NAMALWA (cell line): Measurements from ENCODE around the gene UNC93A.
"Not testable (repeated sequence)": the region's sequence is repeated elsewhere in the genome, so short reads cannot be mapped to it uniquely, and the experiment has no call there.

Source experiments
- DNase-seq: peaks from one replicate; pipeline ENCODE4 v3.0.0-alpha.2; 2015; ENCODE audit warnings: low spot score

UNC93A gene

DNA sequence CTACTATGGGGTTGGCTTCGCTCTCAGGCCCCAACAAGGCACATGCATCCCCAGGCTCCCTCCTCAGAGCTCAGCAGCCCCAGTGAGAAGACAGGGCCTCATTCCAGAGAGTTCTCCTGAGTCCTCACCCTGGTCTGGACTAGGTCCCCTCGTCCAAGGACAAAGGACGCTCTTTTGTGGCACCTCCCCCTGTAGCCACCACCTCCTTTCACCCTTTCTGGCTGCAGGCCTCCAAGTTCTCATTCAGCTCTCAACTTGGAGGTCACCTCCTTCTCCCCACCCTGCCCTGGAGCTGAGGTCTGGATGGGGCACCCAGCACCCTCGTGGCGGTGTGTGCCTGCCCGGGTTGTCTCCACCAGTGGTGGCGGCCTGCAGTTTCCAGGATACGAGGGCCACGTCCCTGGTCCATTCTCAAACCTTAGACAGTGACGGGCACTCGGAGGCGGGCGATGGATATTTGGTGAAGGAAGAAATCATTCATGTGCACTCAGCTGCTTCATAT, 2.5 kb downstream of the UNC93A start:
- DNase-seq: no peak

DNA sequence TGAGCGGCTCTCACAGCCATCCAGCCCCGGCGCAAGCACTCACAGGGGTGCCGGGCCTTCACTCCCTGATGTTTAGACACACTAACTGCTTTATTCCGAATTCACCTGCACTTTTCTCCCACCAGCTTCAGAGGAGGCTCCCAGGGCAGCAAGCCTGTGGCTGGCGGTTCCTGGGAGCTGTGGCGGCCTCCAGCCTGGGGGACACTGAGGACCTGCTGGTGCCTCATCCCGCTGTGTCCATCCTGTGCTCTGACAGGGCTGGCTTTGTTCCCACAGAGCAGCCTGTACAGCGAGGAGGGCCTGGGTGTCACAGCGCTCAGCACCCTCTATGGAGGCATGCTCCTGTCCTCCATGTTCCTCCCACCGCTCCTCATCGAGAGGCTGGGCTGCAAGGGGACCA, 3.1 kb downstream of the UNC93A start:
- DNase-seq: no peak

DNA sequence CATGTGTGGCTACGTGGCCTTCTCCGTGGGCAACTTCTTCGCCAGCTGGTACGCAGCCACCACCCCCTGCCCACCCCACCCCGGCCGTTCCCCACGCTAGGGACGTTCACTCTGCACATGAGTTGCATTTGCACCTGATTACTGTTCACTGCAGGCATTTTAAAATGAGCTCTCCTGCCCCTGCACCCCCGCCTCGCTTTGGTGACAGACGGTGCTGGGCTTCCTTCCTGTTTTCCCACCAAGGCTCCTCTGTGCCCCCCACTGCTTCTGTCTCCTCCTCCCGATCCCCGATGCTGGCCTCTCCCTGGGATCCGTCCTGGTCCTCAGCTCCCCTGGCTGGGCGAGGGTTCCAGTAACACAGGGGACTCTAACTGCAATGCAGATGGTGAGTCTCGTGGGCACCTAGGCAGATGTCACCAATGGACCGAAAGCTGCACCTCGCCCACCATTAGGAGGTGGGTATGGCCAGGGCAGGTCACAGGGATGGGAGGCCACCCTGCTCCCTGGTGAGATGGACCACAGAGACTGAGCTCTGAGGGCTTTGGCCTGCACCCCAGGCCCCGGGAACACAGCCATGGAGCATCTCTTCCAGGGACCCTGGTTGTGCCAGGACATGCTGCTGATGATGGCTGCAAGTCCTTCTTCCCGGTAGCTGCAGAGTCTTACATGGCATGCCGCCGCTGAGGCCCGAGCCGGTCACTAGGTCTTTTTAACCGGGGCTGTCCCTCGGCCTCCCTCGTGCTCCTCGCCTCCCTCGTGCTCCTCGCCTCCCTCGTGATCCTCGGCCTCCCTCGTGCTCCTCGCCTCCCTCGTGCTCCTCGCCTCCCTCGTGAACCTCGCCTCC, 3.8 kb downstream of the UNC93A start:
- DNase-seq: no peak

DNA sequence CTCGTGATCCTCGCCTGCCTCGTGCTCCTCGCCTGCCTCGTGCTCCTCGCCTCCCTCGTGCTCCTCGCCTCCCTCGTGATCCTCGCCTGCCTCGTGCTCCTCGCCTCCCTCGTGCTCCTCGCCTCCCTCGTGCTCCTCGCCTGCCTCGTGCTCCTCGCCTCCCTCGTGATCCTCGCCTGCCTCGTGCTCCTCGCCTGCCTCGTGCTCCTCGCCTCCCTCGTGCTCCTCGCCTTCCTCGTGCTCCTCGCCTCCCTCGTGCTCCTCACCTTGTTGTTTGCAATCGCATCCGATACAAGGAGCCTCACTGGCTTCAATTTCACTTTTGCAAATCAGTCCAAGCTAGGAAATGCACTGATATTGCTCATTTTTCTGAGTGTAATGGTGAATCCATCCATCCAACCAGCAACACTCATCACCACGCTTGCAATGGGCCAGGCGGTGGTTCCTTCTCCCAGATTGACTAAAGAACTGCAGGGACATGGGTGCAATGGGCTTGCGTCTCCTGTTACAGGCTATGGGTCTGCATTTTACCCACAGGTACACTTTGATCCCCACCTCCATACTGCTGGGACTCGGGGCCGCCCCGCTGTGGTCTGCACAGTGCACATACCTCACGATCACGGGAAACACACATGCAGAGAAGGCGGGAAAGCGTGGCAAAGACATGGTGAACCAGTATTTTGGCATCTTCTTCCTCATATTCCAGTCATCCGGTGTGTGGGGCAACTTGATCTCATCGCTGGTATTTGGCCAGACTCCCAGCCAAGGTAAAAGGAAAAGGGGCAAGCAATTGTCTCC, 4.6 kb downstream of the UNC93A start:
- no peak for DNase-seq

DNA sequence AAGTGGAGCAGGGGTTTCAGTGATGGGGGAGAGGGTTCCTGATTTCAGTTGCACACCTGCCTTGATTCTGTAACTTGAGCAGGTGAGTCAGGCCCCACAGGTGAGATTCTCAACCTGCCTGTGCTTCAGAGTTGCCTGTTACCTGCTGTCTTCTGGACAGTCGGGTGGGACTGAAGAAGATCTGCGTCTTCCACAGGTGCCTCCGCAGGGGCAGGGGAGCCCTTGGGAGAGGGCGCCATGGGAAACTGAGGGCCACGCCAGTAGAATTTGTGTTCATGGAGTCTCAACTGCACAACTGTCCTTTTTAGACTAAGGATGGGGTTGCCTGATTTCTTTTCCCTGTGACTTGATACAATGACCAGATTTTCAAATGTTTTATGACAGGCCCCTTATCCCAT, 5.2 kb downstream of the UNC93A start:
- DNase-seq: no peak

DNA sequence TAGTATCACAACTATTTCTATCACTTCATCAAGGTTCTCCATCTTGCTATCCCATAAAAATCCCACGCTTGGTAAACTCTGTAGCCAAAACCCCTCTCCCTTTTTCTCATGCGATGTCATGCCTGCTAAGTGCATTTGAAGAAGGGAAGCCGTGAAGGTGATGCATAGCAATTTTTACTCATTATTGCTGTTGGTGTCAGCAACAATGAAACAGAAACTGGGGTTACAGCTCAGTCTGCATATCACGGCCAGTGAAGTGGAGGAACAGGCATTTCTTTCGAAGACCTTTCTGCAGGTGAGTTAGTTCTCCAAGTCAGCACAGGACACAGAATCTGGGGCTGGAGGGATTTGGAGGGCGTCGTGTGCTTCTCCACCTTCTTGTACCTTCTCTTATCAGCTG, 5.8 kb downstream of the UNC93A start:
- DNase-seq: no peak

DNA sequence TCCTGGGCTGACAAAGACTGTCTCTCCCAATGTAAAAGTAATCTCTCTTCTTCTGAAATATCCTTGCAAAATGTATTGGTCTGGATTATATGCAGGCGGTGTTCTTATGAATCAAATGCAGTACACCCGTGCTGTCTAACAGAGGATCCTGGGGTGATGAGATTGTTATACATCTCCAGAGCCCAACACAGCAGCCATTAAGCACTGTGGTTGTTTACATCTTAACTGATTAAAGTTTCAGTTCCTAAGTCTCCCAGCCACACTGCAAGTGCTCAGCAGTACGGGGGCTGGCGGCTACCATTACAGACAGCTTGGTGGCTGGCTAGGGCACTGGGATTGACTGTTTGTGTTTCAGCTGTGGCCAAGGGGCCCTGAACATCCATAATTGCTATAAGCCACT, 7.0 kb downstream of the UNC93A start:
- DNase-seq: no peak

DNA sequence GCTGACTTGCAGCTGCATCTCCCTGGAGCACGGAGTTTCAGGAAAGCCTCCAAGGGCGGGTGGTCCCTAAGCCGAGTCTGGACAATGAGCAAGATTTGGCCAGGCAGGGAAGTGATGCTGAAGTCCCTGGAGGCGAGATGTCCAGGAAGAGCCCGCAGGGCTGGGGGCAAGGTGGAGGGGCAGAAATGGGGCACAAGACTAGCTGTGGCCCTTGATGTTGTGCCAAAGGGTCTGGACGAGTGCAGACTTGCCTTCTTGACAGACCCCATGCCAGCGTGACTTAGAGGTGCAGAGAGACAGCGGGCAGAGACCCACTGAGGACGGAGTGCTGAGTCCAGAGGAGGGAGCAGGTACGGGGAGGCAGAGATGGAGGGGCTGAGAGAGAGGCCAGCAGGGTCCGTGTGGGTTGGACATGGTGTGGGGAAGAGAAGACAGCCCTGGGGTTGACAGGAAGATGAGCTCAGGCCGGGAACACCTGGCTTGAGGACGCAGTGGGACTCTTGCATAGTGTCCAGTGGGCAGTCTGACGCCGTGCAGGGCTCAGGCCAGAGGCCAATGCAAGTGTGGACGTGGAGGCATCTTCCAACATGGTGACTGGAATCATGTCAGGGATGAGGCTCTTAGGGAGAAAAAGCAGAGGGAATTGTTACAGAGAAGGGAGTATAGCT, 8.7 kb downstream of the UNC93A start:
- DNase-seq: no peak

DNA sequence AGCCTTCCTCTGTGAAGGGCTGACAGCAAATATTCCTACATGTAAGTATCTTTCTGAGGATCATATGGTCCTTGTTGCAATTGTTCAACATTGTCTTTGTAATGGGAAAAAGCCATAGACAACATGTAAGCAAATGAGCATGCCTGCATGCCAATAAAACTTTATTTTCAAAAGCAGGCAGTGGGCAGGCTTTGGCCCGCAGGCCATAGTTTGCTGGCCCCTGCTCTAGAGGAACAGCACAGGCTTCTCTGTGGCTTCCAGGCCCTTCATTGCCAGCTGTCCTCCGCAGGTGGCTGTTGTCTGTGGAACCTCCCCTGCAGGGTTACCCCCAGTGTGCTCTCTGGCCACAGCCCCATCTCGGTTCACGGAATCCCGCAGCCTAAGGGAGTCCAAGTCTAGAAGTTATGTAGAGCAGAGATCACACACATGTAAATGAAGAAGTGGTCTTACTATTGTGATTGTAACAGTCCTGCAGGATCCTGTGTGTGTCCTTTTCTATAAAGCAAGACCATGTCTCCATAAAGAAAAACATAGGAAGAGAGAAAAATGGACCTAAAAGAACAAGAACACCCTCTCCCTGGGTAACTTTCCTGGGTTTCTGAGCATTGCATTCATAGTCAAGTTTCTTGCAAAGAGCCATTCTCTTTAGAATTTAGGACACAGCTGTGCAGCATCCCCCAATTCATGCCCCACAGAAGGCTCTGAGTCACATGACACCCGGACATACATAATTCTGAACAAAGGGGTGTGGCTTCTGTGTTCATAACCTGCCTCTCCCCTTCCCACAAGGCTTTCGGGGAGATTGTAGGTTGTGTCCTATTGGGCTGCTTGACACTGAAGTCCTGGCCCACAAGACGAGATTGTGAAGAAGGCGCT, 10.0 kb downstream of the UNC93A start:
- DNase-seq: no peak

DNA sequence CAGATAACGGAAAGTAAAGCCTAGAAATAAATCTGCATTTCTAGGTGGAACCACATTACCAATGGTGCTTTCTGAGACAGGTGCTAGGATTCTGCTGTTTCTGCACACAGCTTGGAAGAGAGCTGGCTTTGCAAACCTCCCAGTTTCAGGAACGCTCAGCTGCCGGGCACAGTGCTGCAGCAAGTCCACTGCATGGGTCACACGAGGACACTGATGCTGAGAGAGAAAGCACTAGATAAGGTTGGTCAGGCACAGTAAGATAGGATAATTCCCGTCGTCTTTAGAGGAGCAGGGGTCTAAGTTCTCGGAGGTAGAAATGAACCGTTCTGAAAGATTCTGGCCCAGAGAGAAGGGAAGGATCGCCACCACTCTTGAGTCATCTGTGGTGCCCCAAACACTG, 11.0 kb downstream of the UNC93A start:
- no peak for DNase-seq

DNA sequence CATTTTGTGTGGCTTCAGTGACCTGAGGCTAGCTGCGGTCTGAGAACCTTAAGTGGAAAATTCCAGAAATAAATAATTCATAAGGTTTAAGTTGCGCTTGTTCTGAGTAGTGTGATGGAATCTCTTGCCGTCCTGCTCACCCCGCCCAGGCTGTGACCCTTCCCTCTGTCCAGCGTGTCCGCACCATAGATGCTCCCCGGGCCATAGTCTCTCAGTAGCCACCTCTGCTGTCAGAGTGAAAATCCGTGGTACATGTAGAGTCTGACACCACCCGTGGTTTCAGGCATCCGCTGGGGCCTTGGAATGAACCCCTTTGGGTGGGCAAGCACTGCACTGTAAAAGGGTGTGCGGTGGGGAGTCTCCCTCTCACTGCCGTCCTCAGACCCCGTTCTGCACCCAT, 11.7 kb downstream of the UNC93A start:
- DNase-seq: no peak

DNA sequence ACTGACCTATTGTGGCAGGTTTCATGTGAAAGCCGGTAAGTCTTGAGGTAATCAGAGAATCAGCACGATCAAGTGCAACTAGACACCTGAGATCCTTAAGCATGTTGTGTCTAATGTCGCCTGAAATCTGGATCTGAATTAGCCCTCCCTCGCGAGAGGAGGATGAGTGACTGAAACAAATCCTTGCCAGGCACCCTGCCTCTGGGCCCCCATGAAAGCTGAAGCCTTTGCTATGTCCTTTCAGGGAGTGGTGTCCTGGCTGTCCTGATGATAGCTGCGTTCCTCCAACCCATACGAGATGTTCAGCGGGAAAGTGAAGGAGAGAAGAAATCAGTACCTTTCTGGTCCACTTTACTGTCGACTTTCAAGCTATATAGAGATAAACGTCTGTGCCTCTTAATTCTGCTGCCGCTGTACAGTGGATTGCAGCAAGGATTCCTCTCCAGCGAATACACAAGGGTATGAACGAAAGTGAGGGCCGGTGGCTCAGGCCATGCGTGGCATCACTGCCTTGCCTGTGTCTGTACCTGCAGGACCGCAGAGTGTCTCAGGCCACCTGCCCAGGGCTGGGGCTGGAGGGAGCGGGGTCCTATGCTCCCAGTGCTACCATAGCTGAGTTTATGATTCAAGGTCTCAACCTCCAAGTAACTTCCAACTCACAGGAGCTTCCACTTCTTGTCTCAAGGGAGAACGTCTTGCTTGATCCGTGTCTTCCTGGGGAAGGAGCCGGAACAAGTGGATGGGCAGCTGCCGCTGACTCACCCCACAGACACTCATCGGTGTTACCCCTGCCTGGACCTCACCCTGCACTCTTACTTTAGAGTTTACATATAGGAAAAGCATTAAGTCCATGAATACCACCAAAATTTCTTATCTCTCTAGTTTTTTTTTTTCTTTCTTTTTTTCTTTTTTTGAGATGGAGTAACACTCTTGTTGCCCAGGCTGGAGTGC, 12.8 kb downstream of the UNC93A start:
- DNase-seq: no peak

DNA sequence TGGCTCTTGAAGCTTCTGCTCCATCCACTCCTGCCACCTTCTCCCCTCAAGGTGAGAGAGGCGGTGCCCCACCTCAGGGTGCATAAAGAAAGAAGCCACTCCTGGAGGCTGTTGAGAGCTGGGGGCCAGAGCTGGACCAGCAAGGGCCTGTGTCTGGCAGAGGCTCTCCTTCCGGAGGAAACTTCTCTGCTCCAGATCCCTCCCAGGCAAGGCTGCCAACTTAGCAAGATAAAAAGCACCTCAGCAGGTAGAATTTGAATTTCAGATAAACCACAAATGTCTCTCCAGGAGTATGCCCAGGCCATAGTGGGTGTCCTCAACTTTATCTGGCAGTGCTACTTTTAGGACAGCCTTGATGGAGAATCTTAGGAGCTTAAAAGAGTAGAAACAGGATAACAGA, 13.8 kb downstream of the UNC93A start:
- DNase-seq: no peak

DNA sequence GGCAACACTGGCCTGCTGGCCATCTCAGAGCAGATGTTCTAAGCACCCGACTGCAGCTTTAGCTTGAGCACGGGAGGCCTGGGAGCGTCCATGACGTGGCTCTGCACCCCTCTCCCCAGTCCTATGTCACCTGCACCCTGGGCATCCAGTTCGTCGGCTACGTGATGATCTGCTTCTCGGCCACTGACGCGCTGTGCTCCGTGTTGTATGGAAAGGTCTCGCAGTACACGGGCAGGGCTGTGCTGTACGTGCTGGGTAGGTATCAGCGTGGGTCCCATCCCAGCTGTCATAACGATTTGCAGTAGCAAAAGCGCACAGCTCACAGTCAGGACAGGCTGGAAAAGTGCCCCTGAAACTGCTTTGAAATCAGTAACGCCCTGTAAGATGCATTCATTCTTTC, 14.7 kb downstream of the UNC93A start:
- no peak for DNase-seq

DNA sequence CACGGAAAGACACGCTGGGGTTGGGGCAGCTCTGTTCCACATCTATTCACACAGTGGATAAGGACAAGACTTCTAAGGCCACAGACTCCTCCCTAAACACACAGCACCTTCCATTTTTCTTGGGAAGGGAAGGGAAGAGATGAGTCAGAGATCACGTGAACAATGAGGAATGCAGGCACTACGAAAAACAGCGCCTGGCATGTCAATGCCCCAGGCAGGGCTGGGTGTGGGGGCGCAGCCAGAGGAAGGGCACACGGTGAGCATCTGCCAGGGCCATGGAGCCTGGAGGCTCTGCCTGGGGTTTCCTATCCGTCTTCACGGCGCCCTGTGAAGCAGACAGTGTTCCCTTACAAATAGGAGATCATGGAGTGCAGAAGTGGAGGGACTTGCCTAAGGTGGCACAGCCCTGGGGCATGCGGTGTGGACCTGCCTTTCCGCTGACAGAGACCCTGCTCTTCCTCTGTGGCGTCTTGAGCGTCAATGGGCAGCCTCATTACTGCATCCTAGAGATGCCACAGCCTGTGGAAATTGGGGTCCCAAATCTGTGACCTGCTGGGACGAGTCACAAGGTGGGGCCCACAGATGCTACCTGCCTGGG, 15.4 kb downstream of the UNC93A start:
- no peak for DNase-seq

DNA sequence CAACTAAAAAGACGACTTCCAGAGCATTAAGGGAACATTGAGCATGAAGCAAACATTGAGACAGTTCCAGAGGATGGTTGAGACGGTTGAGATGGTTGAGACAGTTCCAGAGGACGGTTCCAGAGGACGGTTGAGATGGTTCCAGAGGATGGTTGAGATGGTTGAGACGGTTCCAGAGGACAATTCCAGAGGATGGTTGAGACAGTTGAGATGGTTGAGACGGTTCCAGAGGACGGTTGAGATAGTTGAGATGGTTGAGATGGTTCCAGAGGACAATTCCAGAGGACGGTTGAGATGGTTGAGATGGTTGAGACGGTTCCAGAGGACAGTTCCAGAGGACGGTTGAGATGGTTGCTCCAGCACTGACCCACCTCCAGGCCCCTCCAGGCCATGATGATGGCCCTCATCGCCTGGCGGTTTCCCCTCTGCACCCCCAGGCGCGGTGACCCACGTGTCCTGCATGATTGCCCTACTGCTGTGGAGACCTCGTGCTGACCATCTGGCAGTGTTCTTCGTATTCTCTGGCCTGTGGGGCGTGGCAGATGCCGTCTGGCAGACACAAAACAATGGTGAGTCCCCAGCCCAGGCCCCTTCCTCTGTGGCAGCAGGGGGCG, 16.3 kb downstream of the UNC93A start:
- no peak for DNase-seq

DNA sequence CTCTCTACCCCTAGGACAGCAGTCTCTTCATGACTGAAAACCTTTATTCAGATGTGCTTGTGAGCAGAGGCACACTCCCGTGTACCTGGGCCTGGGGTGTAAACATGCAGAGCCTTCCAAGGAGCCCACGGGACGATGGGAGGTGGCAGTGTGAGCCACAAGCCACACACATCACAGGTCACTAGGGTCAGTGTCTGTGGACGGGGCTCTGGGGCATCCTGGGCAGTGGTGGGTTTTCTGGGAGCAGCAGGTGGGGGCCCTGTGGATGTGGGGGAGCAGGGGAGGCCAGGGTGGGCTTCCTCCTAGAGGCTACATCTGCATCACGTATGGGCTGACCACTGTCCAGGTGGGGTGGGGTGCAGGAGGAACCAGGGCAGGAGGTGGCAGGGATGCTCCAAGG, 17.1 kb downstream of the UNC93A start:
- DNase-seq: no peak

DNA sequence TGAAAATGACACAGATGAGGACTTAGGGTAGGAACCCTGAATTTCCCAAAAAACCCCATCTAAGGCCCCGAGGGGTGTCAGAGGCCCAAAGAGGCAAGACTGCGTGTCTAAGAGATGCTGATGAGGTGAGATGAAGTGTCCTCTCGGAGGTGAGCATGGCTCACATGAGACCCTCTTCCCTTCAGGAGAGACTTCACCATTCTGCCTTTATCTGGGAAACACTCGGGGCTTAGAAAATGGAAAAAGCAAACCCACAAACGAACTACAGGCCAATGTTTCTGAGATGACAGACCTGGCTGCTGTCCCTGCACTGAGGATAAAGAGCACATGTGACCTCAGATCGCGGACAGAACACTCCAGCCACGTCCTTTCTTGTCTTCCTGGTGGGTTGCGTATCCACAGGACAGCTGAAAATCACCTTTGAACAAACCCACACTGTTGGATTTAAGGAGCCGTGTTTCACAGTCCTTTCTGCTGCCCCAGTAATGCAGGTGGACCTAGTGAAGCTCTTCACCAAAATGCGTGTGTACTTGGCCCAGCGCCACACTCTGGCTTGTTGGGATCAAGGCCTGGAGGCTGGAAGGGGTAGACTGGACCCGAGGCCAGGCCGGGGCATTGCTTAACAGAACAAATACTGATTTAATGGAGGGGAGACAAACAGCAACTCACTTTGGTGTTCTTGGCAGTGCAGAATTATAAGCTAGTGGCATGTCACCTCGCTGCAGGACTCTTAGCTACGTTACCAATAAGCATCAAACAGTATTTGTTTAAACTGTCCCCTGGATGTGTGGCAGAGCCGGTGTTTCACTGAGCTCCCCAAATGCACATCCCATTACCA, 18.5 kb downstream of the UNC93A start:
- not testable (repeated sequence) for DNase-seq

DNA sequence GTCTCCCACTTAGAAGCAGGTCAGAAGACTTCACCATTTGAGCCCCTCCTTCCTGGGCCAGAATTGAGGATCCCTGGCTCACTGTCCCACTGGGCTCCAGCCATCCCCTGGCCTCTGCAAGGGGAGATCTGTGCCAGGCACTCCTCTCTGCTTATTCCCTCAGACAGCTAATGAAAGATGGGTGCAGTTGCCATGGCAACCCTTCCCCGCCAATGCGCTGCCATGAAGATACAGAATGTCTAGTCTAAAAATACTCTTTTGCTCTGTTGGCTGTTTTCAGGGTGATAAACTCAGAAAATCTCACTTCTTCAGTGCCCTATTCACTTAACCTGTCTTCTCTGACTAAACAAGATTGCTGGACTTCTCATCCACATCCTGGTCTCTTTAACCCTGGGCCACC, 20.2 kb downstream of the UNC93A start:
- DNase-seq: no peak
